NCI-H1417 treated with DMSO at 0.1 percent for 48 hours (cell line): ENCODE data around the gene NHERF1.

Experiments
- DNase-seq: peaks from one replicate; lab custom pipeline; 2025; lab: John Stamatoyannopoulos, UW

NHERF1 gene

GRCh38 chr17:74810699-74811485 is 62.5 kb downstream of the NHERF1 start:
- DNase-seq, result no peak

- DNase-seq, result no peak
These were observed 63.9 kb downstream of the NHERF1 start for GRCh38 chr17:74812109-74813009.

GRCh38 chr17:74814453-74814852 is 66.0 kb downstream of the NHERF1 start:
- DNase-seq, result no peak

- DNase-seq, result no peak
These were observed 66.6 kb downstream of the NHERF1 start for GRCh38 chr17:74815067-74815466.

GRCh38 chr17:74815550-74816370 is 67.3 kb downstream of the NHERF1 start:
- no peak for DNase-seq

- no peak for DNase-seq
These were observed 68.6 kb downstream of the NHERF1 start for GRCh38 chr17:74816905-74817620.

- DNase-seq, result no peak
These were observed 70.0 kb downstream of the NHERF1 start for GRCh38 chr17:74818291-74818938.
